ENCODE data around the gene PRKAG2. TPM values are rescaled to one million over a fixed set of nuclear protein-coding genes. Genes with fewer than 3 reads are reported as not detected.

The PRKAG2 gene
- total and polyA plus RNA-seq, 10 donors: 15.8 to 50.9 (median 32.8) TPM

- DNase-seq: no peak
- TF ChIP-seq POLR2AphosphoS5 (IDR thresholded peaks at IDR 0.05) (no peak), POLR2A (IDR thresholded peaks at IDR 0.05) (no peak)
- TF ChIP-seq, protein P1, sequence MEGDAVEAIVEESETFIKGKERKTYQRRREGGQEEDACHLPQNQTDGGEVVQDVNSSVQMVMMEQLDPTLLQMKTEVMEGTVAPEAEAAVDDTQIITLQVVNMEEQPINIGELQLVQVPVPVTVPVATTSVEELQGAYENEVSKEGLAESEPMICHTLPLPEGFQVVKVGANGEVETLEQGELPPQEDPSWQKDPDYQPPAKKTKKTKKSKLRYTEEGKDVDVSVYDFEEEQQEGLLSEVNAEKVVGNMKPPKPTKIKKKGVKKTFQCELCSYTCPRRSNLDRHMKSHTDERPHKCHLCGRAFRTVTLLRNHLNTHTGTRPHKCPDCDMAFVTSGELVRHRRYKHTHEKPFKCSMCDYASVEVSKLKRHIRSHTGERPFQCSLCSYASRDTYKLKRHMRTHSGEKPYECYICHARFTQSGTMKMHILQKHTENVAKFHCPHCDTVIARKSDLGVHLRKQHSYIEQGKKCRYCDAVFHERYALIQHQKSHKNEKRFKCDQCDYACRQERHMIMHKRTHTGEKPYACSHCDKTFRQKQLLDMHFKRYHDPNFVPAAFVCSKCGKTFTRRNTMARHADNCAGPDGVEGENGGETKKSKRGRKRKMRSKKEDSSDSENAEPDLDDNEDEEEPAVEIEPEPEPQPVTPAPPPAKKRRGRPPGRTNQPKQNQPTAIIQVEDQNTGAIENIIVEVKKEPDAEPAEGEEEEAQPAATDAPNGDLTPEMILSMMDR (IDR thresholded peaks at IDR 0.05 in 8 of 11, conservative IDR thresholded peaks at IDR 0.05 in 3 of 11): no peak
- WGBS, 5 donors: 92 to 98% (median 96%) methylated on average over 20 of the region's 20 CpGs
Measured at GRCh38 chr7:151816562-151817314, 60.2 kb downstream of the PRKAG2 start.

DNA sequence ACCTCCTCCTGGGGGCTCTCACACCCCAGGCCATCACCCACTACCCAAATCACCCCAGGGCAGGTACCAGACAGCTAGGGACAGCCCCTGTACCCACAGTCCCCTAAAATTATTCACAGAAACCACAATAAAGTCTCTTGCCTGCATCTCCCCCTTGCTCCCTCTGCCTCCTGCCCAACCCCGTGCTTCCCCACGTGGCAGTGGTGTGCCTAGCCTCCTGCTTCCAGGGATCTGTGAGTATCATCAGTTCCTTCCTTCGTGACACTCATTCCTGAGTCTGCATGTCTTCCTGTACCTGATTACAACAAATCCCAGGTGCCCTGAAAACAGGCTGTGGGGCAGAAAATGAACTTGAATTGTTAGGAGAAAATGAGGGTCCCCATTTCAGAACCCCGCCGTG, 61.5 kb downstream of the PRKAG2 start:
- no peak for DNase-seq
- Histone ChIP-seq H3K27me3 (replicated peaks in 1 of 7) (no peaks in the 10 kb centered on the region), H3K4me3 (no peak overlapping the region), H3K27ac (no peak overlapping the region), H3K9me3 (no peaks in the 10 kb centered on the region), H3K4me1 (peaks cover 0 to 19% (median 7%) of the 10 kb centered on the region in 6 donors), H3K36me3 (no peaks in the 10 kb centered on the region)
- 80 to 93% (median 83%) methylated on average over 5 of the region's 5 CpGs for WGBS, 5 donors
- intact Hi-C loops (cut with DNase I; ENCODE audit: low total_unique reads): no loop called here
- no peak for TF ChIP-seq POLR2AphosphoS5 (IDR thresholded peaks at IDR 0.05)
- TF ChIP-seq POLR2A (IDR thresholded peaks at IDR 0.05): no peak
- TF ChIP-seq, protein P1 (IDR thresholded peaks at IDR 0.05 in 8 of 11, conservative IDR thresholded peaks at IDR 0.05 in 3 of 11): no peak

More at GRCh38 chr7:151816562-151817314, 60.2 kb downstream of the PRKAG2 start:
- intact Hi-C loops (cut with DNase I; ENCODE audit: low total_unique reads): no loop called here
- Histone ChIP-seq H3K9me3 (no peaks in the 10 kb centered on the region), H3K4me1 (peaks cover 0 to 19% (median 7%) of the 10 kb centered on the region in 6 donors), H3K27me3 (replicated peaks in 1 of 7) (no peaks in the 10 kb centered on the region), H3K4me3 (no peak overlapping the region), H3K27ac (no peak overlapping the region), H3K36me3 (no peaks in the 10 kb centered on the region)

DNA sequence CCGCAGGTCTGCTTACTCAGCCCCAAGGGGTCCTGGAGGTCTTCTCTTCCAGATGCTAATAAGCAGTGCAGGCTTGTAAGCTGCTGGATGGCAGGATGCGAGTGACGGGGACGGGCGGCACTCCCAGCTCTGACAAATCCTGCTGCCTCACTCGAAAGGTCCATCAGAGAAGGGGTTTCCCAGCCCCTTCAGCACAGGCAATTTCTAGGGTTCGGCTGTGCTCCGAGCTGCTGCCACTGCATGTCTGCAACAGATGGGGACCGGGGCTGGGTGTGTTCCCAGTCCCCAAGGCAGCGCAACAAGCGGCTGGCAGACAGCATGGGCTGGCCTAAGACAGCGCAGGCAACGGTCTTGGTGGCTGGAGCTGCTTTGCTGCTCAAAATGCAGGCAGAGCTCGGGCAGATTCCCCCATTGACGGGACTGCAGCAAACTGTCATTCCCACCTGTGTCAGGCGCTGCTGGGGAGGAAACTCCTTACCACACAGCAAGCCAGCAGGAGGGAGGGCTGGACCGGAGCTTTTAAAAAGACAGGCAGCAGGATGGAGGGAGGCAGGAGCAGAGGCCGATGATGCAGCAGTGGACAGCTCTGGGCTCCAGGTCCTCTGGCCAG, 62.4 kb downstream of the PRKAG2 start:
- H3K4me1 ChIP-seq: peaks cover 0 to 13% (median 4%) of the 10 kb centered on the region in 6 donors
- H3K27me3 ChIP-seq (replicated peaks in 1 of 7): no peaks in the 10 kb centered on the region
- H3K27ac ChIP-seq: no peak overlapping the region
- H3K36me3 ChIP-seq: no peaks in the 10 kb centered on the region
- no peaks in the 10 kb centered on the region for H3K9me3 ChIP-seq
- no peak overlapping the region for H3K4me3 ChIP-seq
- TF ChIP-seq POLR2AphosphoS5 (IDR thresholded peaks at IDR 0.05): no peak
- TF ChIP-seq, protein P1 (IDR thresholded peaks at IDR 0.05 in 8 of 11, conservative IDR thresholded peaks at IDR 0.05 in 3 of 11): no peak
- TF ChIP-seq POLR2A (IDR thresholded peaks at IDR 0.05): no peak
- no peak for DNase-seq
- 85 to 91% (median 85%) methylated on average over 18 of the region's 18 CpGs for WGBS, 5 donors
- intact Hi-C loops (cut with DNase I; ENCODE audit: low total_unique reads): no loop called here

- DNase-seq: no peak
- TF ChIP-seq POLR2AphosphoS5 (IDR thresholded peaks at IDR 0.05): no peak
- TF ChIP-seq POLR2A (IDR thresholded peaks at IDR 0.05): no peak
- TF ChIP-seq, protein P1 (IDR thresholded peaks at IDR 0.05 in 8 of 11, conservative IDR thresholded peaks at IDR 0.05 in 3 of 11): no peak
- Histone ChIP-seq H3K27me3 (replicated peaks in 1 of 7) (no peaks in the 10 kb centered on the region), H3K27ac (no peak overlapping the region), H3K9me3 (no peaks in the 10 kb centered on the region), H3K4me3 (no peak overlapping the region), H3K4me1 (peaks cover 0 to 9% (median under 1%) of the 10 kb centered on the region in 6 donors), H3K36me3 (no peaks in the 10 kb centered on the region)
- intact Hi-C loops (cut with DNase I; ENCODE audit: low total_unique reads): no loop called here
- 77 to 94% (median 85%) methylated on average over 5 of the region's 5 CpGs for WGBS, 5 donors
Measured at GRCh38 chr7:151813997-151814396, 62.9 kb downstream of the PRKAG2 start.
